Stimulated activated CD8-positive, alpha-beta memory T cell treated with anti-CD3 and anti-CD28 coated beads, Interleukin-2, amount 100 ng/mL, for 1 hour (primary cell): ENCODE results near the gene GPI.

Source experiments
- DNase-seq, 2 donors: peaks; one replicate each; pipeline ENCODE4 v3.0.0-alpha.2; 2020; ENCODE audit warnings: low read depth in 2 of 2

The GPI gene

GRCh38 chr19:34404109-34404909 is 39.3 kb downstream of the GPI start, which contains the start of gene PDCD2L:
PDCD2L (plus strand) TSS chr19:34404399; CDS start chr19:34404431, 32 bp downstream.
- DNase-seq: peak; percentile 76 to 91

GRCh38 chr19:34405892-34406660 is 41.1 kb downstream of the GPI start:
- no peak for DNase-seq

GRCh38 chr19:34408411-34408810 is 43.4 kb downstream of the GPI start:
- DNase-seq: no peak

- no peak for DNase-seq
These were observed 44.5 kb downstream of the GPI start for GRCh38 chr19:34409189-34410164.

GRCh38 chr19:34411216-34411615 is 46.2 kb downstream of the GPI start:
- no peak for DNase-seq

- no peak for DNase-seq
These were observed 51.1 kb downstream of the GPI start for GRCh38 chr19:34416021-34416545.

GRCh38 chr19:34418300-34418699 is 53.3 kb downstream of the GPI start:
- DNase-seq: no peak

GRCh38 chr19:34426096-34426661 is 61.2 kb downstream of the GPI start:
- DNase-seq: no peak

- peak in 1 of 2 donors; percentile 11 for DNase-seq
These were observed 63.7 kb downstream of the GPI start for GRCh38 chr19:34428549-34429285.

GRCh38 chr19:34429553-34429952 is 64.6 kb downstream of the GPI start:
- no peak for DNase-seq

- DNase-seq: peak in 1 of 2 donors; percentile 10
These were observed 66.0 kb downstream of the GPI start for GRCh38 chr19:34430738-34431625.

GRCh38 chr19:34431681-34432402 is 66.8 kb downstream of the GPI start:
- no peak for DNase-seq

GRCh38 chr19:34432797-34433196 is 67.8 kb downstream of the GPI start:
- DNase-seq: no peak

GRCh38 chr19:34436716-34437115 is 71.7 kb downstream of the GPI start:
- no peak for DNase-seq

GRCh38 chr19:34448191-34448590 is 83.2 kb downstream of the GPI start:
- no peak for DNase-seq
